ENCODE data around the gene B4GALNT4.

The B4GALNT4 gene

DNA sequence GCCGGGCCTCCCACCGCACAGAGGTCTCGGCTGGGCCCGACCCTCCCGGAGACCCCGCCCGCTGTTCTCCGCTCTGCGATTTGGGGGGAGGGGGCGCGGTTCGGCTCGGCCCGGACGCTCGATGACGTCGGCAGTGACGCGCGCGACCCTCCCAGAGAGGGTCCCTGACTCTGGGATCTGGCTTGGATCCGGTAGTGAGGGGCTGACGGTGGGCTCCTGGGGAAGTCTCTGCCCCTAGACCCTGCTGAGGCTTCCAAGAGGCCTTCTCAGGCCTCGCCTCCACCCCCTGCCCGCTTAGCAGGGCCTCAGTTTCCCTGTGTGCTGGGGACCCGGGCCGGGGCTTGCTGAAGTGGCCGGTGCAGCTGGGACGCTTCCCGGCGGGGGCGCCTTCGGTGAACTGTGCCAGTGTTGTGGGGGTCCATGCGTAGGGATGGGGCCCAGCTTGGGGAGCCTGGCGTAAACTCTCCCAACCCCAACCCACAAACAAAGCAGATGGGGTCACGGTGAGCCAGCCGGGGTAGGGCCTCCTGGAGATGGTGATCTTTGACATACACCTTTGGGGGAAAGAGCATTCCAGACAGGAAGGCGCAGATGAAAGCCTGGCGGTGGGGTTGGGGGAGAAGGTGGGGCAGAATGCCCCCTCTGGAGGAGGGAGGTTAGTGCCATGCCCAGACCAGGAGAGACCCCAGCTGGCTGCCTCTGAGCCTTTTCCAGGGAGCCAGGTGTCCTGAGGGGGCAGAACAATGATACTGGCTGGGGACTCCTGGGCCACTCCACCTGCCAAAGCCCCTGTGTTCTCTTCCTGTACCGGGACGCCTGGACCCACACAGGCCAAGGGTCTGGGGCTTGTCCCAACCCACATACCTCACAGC lies 1.0 kb downstream of the B4GALNT4 start:
- TF ChIP-seq POU2F2 (IDR thresholded peaks at IDR 0.05; ENCODE audit: low read depth, low read length): no peak
- no peak for TF ChIP-seq PAX5 (IDR thresholded peaks at IDR 0.05; ENCODE audit: insufficient read depth, low read length, severe bottlenecking)
- TF ChIP-seq POLR2A (IDR thresholded peaks at IDR 0.05; ENCODE audit: low read depth, low read length): no peak
- TF ChIP-seq TAF1 (IDR thresholded peaks at IDR 0.05; ENCODE audit: low read depth, low read length): no peak
- no peak for TF ChIP-seq SPI1 (IDR thresholded peaks at IDR 0.05; ENCODE audit: low read depth, low read length)
- no peak for TF ChIP-seq POLR2AphosphoS5 (IDR thresholded peaks at IDR 0.05; ENCODE audit: low read depth, low read length)
- FAIRE-seq: no peak
- DNase-seq (ENCODE audit: insufficient read length, low spot score): peak; percentile 27

DNA sequence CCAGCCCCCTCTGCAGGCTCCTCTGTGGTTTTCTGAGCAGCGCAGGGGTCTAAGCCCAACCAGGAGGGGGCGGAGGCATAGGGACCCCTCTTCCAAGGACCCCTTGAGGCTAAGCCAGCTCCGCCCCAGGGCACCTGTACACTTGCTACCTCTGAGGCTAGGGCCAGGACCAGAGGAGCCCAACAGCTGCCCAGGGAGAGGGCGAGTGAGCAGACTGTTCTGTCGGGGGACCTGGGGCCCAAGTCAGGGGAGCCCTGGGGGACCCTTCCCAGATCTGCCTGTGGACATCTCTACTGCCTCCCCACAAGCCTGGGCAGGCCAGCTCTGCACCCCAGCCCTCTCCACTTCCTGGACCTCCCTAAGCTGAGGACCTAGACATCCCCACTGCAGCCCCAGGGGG lies 1.8 kb downstream of the B4GALNT4 start:
- TF ChIP-seq POU2F2 (IDR thresholded peaks at IDR 0.05; ENCODE audit: low read depth, low read length) (no peak), SPI1 (IDR thresholded peaks at IDR 0.05; ENCODE audit: low read depth, low read length) (no peak), POLR2AphosphoS5 (IDR thresholded peaks at IDR 0.05; ENCODE audit: low read depth, low read length) (no peak), TAF1 (IDR thresholded peaks at IDR 0.05; ENCODE audit: low read depth, low read length) (no peak), POLR2A (IDR thresholded peaks at IDR 0.05; ENCODE audit: low read depth, low read length) (no peak)
- DNase-seq (ENCODE audit: insufficient read length, low spot score): peak; percentile 25
- FAIRE-seq: no peak

DNA sequence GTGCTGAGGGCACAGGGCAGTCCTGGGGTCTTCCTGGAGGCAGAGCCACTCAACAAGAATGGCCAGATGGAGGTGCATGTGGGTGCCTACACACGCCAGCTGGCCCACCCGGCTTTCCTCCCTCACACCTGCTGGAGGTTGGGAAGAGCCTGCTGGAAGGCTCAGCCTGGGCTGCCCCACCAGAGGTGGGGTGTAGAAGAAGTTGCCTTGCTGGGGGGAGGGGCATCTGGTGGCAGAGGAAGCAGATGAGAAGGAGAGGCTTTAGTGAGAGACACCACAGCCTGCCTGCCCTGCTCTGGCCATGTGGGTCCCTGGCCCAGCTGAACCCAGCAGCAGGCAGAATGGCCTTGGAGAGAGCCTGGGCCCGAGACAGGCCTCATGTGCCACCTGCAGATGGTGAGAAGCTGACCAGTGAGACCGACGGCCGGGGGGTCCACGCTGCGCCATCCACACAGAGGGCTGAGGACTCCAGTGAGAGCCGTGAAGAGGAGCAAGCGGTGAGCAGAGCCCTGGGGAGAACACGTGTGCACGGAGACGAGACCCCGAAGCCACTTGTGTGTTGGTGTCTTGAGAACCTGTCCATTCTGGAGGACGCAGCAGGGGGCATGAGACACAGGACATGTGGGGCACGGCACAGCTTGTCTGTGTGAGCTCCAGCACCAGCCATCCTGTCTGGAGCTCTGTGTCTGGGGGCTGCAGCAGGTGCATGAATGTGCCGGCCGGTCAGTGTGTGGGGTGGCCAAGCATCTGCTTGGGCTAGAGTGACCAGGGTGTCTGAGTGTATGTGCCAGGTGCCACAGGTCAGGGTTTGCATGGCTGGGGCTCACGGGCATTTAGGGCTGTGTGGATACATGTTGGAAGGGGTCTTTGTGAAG lies 2.7 kb downstream of the B4GALNT4 start:
- DNase-seq (ENCODE audit: insufficient read length, low spot score) (no peak), FAIRE-seq (no peak)
- TF ChIP-seq SPI1 (IDR thresholded peaks at IDR 0.05; ENCODE audit: low read depth, low read length) (no peak), TAF1 (IDR thresholded peaks at IDR 0.05; ENCODE audit: low read depth, low read length) (no peak), PAX5 (IDR thresholded peaks at IDR 0.05; ENCODE audit: insufficient read depth, low read length, severe bottlenecking) (no peak), POLR2A (IDR thresholded peaks at IDR 0.05; ENCODE audit: low read depth, low read length) (no peak), POU2F2 (IDR thresholded peaks at IDR 0.05; ENCODE audit: low read depth, low read length) (no peak), POLR2AphosphoS5 (IDR thresholded peaks at IDR 0.05; ENCODE audit: low read depth, low read length) (no peak)

- no peak for FAIRE-seq
- no peak for DNase-seq (ENCODE audit: insufficient read length, low spot score)
Observed at GRCh38 chr11:372809-373715, 3.8 kb downstream of the B4GALNT4 start.

DNA sequence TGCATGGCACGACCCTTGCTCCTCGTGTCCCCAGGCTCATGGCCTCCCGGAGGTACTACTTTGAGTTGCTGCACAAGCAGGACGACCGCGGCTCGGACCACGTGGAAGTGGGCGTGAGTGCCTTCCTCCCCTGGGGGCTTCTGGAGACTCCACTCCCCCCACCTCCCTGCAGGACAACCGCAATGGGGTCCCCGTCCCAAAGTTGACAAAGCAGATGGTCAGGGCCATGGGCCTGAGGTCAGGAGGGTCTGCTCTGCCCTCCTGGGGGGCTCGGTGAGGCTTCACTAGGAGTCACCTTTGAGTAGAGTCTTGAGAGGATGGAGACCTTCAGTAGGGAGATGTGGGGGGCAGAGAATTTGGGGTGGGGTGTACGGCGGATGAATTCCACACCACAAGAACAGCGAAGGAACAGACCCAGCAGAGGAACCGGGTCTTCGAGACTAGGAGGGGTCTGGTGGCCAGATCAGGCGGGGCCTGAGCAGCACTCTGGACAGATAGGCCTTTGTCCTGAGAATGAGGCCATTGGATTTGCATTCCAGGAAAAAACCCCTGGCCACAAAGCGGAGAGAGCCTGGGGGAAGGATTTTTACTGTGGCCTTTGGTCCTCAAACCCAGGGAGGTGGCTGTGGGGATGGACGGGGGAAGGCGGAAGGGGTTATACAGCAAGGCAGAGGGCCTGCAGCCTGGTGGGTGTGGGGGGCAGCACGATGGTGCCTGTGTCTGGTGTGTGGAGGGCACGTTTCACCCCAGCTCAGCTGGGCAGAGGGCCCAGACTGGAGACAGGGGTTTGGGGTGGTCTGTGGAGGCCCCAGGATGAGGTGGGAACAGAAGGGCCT lies 4.6 kb downstream of the B4GALNT4 start:
- no peak for TF ChIP-seq POLR2A (IDR thresholded peaks at IDR 0.05; ENCODE audit: low read depth, low read length)
- no peak for TF ChIP-seq POU2F2 (IDR thresholded peaks at IDR 0.05; ENCODE audit: low read depth, low read length)
- TF ChIP-seq SPI1 (IDR thresholded peaks at IDR 0.05; ENCODE audit: low read depth, low read length): no peak
- no peak for TF ChIP-seq PAX5 (IDR thresholded peaks at IDR 0.05; ENCODE audit: insufficient read depth, low read length, severe bottlenecking)
- no peak for TF ChIP-seq TAF1 (IDR thresholded peaks at IDR 0.05; ENCODE audit: low read depth, low read length)
- no peak for TF ChIP-seq POLR2AphosphoS5 (IDR thresholded peaks at IDR 0.05; ENCODE audit: low read depth, low read length)
- no peak for DNase-seq (ENCODE audit: insufficient read length, low spot score)
- FAIRE-seq: no peak

More at GRCh38 chr11:372809-373715, 3.8 kb downstream of the B4GALNT4 start:
- TF ChIP-seq POU2F2 (IDR thresholded peaks at IDR 0.05; ENCODE audit: low read depth, low read length) (no peak), POLR2A (IDR thresholded peaks at IDR 0.05; ENCODE audit: low read depth, low read length) (no peak), PAX5 (IDR thresholded peaks at IDR 0.05; ENCODE audit: insufficient read depth, low read length, severe bottlenecking) (no peak), TAF1 (IDR thresholded peaks at IDR 0.05; ENCODE audit: low read depth, low read length) (no peak), SPI1 (IDR thresholded peaks at IDR 0.05; ENCODE audit: low read depth, low read length) (no peak), POLR2AphosphoS5 (IDR thresholded peaks at IDR 0.05; ENCODE audit: low read depth, low read length) (no peak)

DNA sequence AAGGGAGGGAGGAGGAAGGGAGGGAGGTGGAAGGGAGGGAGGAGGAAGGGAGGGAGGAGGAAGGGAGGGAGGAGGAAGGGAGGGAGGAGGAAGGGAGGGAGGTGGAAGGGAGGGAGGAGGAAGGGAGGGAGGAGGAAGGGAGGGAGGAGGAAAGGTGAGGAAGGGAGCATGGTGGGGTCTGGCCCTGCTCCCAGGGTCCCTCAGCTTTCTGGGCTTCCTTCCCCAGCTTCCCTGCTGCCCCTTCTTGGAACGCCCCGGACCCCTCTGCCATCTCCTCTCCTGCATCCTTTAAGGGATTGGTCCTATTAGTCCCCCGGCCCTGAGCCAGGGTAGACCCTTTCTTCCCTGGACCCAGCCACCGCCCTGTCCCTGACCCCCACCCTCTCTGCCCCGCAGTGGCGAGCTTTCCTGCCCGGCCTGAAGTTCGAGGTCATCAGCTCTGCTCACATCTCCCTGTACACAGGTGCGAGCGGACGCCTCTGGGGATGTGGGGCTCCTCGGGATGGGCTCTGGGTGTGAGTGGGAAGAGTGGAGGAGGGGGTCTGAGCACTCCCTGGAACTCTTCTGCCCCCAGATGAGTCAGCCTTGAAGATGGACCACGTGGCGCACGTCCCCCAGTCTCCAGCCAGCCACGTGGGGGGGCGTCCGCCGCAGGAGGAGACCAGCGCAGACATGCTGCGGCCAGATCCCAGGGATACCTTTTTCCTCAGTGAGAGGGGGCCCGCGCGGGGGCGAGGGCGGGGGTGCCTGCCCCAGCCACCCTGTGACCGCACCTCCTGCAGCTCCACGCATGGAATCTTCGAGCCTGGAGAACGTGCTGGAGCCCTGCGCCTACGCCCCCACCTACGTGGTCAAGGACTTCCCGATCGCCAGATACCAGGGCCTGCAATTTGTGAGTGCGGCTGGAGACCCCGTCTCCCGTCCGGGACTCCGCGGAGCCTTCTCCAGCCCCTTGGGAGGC lies 6.0 kb downstream of the B4GALNT4 start:
- no peak for DNase-seq (ENCODE audit: insufficient read length, low spot score)
- no peak for FAIRE-seq
- TF ChIP-seq POLR2AphosphoS5 (IDR thresholded peaks at IDR 0.05; ENCODE audit: low read depth, low read length): no peak
- no peak for TF ChIP-seq POLR2A (IDR thresholded peaks at IDR 0.05; ENCODE audit: low read depth, low read length)
- TF ChIP-seq POU2F2 (IDR thresholded peaks at IDR 0.05; ENCODE audit: low read depth, low read length): no peak
- TF ChIP-seq PAX5 (IDR thresholded peaks at IDR 0.05; ENCODE audit: insufficient read depth, low read length, severe bottlenecking): no peak
- TF ChIP-seq SPI1 (IDR thresholded peaks at IDR 0.05; ENCODE audit: low read depth, low read length): no peak
- no peak for TF ChIP-seq TAF1 (IDR thresholded peaks at IDR 0.05; ENCODE audit: low read depth, low read length)

DNA sequence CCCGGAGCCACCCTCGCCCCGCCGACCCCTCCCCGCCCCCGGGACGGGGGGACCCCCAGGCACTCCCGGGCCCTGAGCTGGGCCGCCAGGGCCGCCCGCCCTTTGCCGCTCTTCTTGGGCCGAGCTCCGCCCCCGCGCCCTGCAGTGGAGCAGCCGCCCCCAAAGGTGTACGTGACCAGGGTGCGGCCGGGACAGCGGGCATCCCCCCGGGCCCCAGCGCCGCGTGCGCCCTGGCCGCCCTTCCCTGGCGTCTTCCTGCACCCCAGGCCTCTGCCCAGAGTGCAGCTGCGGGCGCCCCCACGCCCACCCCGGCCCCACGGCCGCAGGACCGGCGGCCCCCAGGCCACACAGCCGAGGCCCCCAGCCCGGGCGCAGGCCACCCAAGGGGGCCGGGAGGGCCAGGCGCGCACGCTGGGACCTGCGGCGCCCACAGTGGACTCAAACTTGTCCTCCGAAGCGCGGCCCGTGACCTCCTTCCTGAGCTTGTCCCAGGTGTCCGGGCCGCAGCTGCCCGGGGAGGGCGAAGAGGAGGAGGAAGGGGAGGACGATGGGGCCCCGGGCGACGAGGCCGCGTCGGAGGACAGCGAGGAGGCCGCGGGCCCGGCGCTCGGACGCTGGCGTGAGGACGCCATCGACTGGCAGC lies 7.4 kb downstream of the B4GALNT4 start:
- DNase-seq (ENCODE audit: insufficient read length, low spot score) (no peak), FAIRE-seq (no peak)
- TF ChIP-seq SPI1 (IDR thresholded peaks at IDR 0.05; ENCODE audit: low read depth, low read length): no peak
